SIG-M5 (cell line): ENCODE measurements around the gene PHPT1.
"Not testable (repeated sequence)": the region's sequence is repeated elsewhere in the genome, so short reads cannot be mapped to it uniquely, and the experiment has no call there.

Experiments
- DNase-seq: peaks from one replicate; lab custom pipeline; 2025; lab: John Stamatoyannopoulos, UW

Gene PHPT1

GRCh38 chr9:136837146-136837855 is 11.9 kb upstream of the PHPT1 start:
- no peak for DNase-seq

DNA sequence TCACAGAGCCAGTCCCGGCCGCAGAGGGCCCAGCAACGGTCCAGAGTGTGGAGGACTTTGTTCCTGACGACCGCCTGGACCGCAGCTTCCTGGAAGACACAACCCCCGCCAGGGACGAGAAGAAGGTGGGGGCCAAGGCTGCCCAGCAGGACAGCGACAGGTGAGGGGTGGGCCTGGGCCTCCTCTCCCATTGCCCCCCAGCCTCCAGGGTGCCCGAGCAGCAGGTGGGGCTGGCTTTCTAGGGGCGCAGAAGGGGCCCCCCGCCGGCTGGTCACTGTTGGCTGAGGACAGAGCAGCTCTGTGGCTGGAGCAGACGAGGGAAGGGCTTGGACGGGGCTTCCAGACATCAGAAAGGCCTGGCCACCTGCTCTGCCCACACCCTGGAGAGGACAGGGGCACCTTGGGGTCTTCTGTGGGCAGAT is 11.3 kb upstream of the PHPT1 start:
- DNase-seq, result not testable (repeated sequence)

- no peak for DNase-seq
Measured at GRCh38 chr9:136838314-136839228, 10.6 kb upstream of the PHPT1 start.

- no peak for DNase-seq
Measured at GRCh38 chr9:136839229-136840139, 9.7 kb upstream of the PHPT1 start.

DNA sequence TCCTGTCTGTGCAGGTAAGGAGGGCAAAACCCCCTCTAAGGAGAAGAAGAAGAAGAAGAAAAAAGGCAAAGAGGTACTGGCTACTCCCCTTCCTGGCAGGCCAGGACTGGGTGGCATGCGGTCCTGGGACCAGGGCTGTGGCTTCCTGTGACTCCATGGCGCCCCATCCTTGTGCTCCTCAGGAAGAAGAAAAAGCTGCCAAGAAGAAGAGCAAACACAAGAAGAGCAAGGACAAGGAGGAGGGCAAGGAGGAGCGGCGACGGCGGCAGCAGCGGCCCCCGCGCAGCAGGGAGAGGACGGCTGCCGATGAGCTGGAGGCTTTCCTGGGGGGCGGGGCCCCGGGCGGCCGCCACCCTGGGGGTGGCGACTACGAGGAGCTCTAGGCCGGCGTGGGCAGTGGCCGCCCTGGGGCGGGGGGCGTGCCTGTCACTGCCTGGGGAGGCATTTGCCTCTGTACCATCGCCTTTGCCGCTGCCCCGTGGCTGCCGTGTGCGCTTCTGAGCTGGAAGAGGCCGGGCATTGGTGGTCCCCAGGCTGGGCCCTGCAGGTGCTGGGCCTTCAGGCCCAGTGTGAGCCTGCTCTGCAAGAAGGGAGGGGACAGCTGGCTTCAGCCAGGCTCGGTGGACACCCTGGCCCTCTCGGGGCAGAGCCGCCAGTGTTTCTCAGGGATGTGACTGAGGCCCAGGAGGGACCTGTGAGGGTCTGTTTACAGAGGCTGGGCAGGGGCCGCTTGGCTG is 8.9 kb upstream of the PHPT1 start:
- DNase-seq, result no peak

- no peak for DNase-seq
Measured at GRCh38 chr9:136840877-136841645, 8.1 kb upstream of the PHPT1 start.

- not testable (repeated sequence) for DNase-seq
Measured at GRCh38 chr9:136841646-136842379, 7.4 kb upstream of the PHPT1 start.

DNA sequence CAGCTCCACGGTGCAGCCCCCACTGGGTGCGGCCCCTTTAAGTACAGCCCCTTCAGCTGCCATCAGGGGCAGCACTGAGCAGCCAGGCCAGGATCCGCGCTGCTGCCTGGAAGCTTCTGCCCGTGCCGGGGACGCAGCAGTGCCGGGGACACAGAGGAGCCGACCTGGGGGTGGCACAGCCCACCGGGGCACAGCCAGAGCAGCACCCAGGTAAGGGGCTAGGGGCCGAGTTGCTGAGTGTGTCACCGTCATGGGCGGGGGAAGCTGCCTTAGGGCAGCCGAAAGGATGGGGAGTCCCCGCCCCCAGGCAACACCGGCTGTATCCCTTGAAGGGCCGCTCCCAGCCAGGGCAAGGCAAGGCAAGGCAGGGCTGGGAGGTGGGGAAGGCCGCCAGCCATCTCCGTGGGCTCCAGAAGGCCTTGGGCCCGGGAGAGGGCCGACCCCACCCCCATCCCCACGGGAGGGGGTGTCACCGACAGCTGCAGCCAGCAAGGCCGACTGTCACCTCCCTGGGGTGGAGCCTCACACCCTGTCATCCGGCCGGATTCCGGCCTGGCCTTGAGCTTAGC is 6.7 kb upstream of the PHPT1 start, which contains the start of gene AJM1:
AJM1 (plus strand) TSS at position 99 of the 569 bp plus-strand sequence. CDS start 1,937 bp downstream, outside the sequence.
- not testable (repeated sequence) for DNase-seq

GRCh38 chr9:136843159-136843800 is 5.9 kb upstream of the PHPT1 start:
- DNase-seq, result not testable (repeated sequence)

DNA sequence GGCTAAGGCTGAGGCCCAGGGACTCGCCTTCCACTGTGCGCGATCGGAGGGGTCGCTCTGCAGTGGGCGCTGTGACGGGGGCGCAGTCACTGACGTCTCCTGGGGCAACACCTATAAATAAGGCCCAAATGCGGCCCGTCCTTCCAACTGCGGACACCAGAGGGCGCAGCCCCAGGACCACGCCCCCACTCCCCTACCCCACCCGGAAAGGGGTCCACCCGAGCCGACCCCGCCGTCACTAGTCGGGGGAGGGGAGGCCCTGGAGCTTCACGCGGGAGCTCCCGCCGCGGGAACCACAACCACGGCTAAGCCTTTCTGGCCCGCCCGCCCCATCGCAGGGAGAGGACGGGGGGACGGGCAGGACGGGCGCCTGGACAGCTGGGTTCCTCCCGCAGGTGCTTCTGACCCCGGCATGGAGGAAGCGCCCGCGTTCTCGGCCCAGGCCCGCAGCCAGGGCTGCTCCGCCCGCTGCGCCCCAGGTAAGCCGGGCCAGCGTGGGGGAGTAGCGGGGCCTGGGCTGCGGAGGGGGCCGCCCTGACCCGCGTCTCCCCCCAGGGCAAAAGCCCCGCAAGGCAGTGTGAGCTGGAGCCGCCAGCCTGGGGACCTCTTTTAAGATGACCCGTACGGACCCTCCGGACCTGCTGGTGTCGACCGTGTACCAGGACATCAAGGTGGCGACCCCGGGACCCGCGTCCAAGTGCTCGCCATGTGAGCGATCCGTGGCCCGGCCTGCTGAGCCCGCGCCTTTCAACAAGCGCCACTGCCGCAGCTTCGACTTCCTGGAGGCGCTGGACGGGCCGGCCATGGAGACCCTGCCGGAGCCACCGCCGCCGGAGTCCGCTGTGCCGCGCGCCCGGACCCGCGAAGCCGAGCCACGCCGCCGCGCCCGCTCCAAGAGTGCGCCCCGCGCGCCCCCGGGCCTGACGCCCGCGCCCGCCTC is 5.1 kb upstream of the PHPT1 start:
- DNase-seq, result not testable (repeated sequence)

DNA sequence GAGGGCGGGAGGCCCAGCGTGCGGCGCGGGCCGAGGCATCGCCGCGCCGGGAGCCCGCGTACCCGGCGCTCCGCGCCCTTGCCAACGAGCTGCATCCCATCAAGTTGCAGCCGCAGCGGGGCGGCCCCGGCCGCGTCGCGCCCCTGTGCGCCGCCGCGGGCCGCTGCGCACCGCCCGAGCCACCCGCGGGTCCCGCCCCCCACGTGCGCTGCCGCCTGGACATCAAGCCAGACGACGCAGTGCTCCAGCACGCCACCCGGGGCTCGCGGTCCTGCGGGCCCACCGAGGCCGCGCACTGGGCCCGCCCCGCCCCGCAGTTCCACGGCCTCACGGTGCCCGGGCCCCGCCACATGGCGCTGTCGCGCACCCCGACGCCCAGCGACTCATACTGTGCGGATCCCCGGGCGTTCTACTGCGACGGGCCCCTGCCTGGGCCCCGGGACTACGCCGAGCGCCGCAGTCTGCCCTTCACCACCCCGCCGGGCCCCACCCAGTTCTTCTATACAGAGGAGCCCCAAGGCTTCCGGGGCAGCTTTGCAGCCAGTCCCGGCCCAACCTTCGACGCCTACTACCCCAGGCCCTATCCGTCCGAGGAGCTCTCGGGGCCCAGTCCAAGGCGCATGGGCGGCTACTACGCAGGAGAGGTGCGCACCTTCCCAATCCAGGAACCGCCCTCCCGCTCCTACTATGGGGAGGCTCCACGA is 4.3 kb upstream of the PHPT1 start:
- no peak for DNase-seq

DNA sequence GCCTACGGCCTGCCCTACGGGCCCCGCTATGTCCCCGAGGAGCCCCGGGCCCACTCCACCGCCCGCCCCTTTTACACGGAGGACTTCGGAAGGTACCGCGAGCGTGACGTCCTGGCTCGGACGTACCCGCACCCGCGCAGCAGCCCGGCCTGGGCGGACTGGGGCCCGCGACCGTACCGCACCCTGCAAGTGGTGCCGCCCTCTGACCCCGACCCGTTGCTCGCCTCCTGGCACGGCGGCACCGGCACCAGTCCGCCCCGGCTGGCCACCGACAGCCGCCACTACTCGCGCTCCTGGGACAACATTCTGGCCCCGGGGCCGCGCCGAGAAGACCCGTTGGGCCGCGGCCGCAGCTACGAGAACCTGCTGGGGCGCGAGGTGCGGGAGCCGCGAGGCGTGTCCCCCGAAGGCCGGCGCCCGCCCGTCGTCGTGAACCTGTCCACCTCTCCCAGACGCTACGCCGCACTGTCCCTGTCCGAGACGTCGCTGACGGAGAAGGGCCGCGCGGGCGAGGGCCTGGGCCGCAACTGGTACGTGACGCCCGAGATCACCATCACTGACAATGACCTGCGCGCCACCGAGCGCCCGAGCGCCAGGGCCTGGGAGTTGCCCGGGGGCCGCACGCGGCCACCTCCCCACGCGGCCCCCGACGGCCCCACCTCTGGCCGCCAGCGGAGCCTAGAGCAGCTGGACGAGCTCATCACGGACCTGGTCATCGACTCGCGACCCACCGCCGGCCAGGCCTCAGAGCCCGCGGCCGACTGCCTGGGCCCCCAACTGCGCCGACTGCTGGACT is 3.5 kb upstream of the PHPT1 start:
- DNase-seq, result no peak

DNA sequence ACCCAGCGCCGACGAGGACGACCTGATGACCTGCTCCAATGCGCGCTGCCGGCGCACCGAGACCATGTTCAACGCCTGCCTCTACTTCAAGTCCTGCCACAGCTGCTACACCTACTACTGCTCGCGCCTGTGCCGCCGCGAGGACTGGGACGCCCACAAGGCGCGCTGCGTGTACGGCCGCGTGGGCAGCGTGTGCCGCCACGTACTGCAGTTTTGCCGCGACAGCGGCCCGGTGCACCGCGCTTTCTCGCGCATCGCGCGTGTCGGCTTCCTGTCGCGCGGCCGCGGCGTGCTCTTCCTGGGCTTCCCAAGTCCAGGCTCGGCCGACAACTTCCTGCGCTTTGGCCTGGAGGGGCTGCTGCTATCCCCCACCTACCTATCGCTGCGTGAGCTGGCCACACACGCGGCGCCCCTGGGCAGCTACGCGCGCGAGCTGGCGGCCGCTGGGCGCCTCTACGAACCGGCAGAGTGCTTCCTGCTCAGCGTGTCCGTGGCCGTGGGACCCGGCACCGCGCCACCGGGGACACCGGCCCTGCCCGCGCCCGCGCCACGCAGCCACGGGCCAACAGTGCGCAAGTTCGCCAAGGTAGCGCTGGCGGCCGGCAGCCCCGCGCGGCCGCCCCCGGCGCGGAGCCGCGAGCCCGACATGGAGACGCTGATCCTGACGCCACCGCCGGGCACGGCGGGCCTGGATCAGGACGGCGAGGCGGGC is 2.7 kb upstream of the PHPT1 start:
- DNase-seq, result no peak

GRCh38 chr9:136847088-136847825 is 2.0 kb upstream of the PHPT1 start:
- no peak for DNase-seq
